GM12872 (cell line): ENCODE data around the gene AFM.

Source experiments
- CTCF ChIP-seq: IDR thresholded peaks from 3 replicates; pipeline ENCODE4 v1.5.1; 2011; ENCODE audit warnings: low read depth, mild to moderate bottlenecking, low read length, moderate library complexity; ENCODE audit not compliant: insufficient read depth

The AFM gene

DNA sequence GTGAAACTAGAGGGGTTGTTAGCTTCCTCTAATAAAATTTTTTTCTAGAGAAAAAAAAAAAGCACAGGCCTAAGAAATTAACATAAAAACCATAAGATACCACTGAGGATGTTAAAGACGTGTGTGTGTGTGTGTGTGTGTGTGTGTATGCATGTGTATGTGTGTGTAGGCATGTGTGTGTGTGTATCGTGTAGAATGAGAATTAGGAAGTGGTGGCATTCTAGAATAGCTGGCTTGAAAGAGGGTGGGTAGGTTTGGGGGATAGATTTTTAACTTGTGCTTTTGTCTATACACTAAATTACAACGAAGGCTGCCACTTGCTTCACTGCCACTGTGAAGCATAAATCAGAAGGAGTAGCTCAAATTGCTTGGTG is 22.5 kb upstream of the AFM start:
- TF ChIP-seq CTCF = no peak

DNA sequence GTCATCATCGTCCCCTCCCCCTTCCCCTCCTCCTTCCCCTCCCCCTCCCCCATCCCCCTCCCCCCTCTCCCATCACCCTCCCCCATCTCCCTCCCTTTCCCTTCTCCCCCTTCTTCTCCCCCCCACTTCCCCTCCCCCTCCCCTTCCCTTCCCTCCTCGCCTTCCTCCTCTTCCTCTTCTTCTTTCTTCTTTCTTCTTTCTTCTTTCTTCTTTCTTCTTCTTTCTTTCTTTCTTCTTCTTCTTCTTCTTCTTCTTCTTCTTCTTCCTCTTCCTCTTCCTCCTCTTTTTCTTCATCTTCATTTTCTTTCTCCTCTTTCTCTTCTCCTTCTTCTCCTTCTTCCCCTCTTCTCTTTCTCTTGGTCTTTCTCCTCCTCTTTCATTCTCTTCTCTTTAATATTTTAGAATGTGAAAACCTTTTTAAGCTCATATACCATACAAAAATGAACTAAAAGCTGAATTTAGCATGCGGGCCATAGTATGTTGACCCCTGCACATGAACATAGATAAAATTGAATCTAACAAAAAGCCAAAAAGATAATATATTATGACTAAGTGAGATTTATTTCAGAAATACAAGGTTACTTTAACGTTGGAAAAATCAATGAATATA is 20.5 kb upstream of the AFM start:
- TF ChIP-seq CTCF = no peak

- no peak for TF ChIP-seq CTCF
Measured at GRCh38 chr4:73468170-73468569, 13.4 kb upstream of the AFM start.

DNA sequence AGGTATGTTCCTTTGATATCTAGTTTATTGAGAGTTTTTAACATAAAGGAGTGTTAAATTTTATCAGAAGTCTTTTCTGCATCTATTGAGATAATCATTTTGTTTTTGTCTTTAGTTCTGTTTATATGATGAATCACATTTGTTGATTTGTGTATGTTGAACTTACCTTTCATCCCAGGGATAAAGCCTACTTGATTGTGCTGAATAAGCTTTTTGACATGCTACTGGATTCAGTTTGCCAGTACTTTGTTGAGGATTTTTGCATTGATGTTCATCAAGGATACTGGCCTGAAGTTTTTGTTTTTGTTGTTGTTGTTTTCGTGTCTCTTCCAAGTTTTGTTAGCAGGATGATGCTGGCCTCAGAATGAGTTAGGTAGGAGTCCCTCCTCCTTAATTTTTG is 10.8 kb upstream of the AFM start:
- TF ChIP-seq CTCF = no peak

DNA sequence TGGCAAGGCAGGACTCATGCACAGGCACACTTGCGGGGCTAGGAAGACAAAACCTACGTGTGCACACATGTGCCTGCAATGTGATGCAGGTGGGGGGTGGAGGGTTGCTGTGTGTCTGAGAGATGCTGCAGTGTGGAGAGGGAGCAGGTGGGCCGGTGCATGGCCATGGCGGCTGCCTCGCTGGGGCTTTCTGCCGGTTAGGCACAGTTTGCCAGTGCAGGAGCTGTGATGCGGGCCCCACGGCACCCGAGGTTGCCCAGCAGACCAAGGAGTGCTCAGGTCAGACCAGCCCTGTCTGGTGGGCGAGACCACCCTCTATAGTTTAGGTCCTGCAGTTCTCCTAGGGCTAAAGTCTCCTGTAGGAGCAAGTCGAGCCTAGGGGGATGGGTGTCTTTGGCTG is 4.4 kb upstream of the AFM start:
- no peak for TF ChIP-seq CTCF

DNA sequence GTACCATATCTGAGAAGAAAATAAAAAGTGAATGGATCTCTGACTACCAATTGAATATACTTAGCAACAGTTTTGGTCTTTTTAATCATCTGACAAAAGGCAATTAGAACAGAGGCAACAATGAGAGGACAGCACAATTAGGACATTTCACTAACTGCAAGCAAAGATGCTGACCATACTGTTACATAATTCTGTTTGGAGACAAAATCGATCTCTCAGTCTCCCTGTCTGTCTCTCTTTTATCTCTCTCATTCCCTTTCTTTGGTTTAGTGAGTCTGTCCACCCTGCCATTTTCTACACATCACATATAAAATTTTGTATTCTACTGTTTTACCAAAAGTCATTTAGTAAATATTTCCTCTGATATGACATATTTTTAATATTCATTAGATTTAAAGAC is 2.2 kb upstream of the AFM start:
- no peak for TF ChIP-seq CTCF

GRCh38 chr4:73485085-73485484 is 3.5 kb downstream of the AFM start:
- TF ChIP-seq CTCF = no peak

DNA sequence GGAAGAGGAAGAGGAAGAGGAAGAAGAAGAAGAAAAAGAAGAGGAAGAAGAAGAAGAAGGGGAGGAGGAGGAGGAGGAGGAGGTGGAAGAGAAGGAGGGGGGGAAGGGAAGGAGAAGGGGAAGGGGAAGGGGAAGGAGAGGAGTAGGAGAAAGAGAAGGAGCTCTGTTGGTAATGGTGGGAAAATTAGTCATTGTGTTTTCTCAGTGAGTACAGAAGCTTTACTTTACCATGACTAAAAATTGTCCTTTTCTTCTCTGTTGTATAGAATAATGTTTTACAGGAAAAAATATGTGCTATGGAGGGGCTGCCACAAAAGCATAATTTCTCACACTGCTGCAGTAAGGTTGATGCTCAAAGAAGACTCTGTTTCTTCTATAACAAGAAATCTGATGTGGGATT is 4.1 kb downstream of the AFM start:
- TF ChIP-seq CTCF = no peak
